GM18951 (cell line): Measurements from ENCODE around the gene DIPK1B.
"Not testable (repeated sequence)": the region's sequence is repeated elsewhere in the genome, so short reads cannot be mapped to it uniquely, and the experiment has no call there.

ENCODE experiments used
- POLR2A ChIP-seq: IDR thresholded peaks from 4 replicates; pipeline ENCODE4 v1.6.1; 2011; ENCODE audit warnings: mild to moderate bottlenecking; ENCODE audit not compliant: insufficient read length, insufficient read depth; ENCODE audit errors: extremely low read depth
- in situ Hi-C: fragments of 300-500 bp; cut with MboI; formaldehyde crosslinking; loops from one replicate; pipeline ENCODE4 v1.12.0; 2022; ENCODE audit warnings: low sequenced_read_pairs, mixed read lengths, inconsistent platforms; ENCODE audit not compliant: unreplicated experiment

DIPK1B gene

GRCh38 chr9:136761545-136761981 is 49.2 kb downstream of the DIPK1B start:
- TF ChIP-seq POLR2A: no peak
- in situ Hi-C loops: no loop called here

- TF ChIP-seq POLR2A: no peak
- in situ Hi-C loops: no loop called here
Observed at GRCh38 chr9:136762221-136762691, 49.9 kb downstream of the DIPK1B start.

- in situ Hi-C loops: no loop called here
Observed at GRCh38 chr9:136762915-136763648, 50.7 kb downstream of the DIPK1B start.

GRCh38 chr9:136763649-136764035 is 51.3 kb downstream of the DIPK1B start:
- TF ChIP-seq POLR2A: no peak
- in situ Hi-C loops: no loop called here

More at GRCh38 chr9:136762915-136763648, 50.7 kb downstream of the DIPK1B start:
- TF ChIP-seq POLR2A: no peak

GRCh38 chr9:136764301-136764891 is 52.0 kb downstream of the DIPK1B start, which contains the start of gene LCN15:
Gene LCN15 (minus strand): TSS chr9:136764518. CDS start chr9:136764488, 30 bp downstream.
- TF ChIP-seq POLR2A: no peak
- in situ Hi-C loops: no loop called here

GRCh38 chr9:136765041-136765440 is 52.7 kb downstream of the DIPK1B start:
- TF ChIP-seq POLR2A: no peak
- in situ Hi-C loops: no loop called here

GRCh38 chr9:136765745-136766409 is 53.5 kb downstream of the DIPK1B start:
- in situ Hi-C loops: not testable (repeated sequence)

GRCh38 chr9:136766410-136767120 is 54.2 kb downstream of the DIPK1B start:
- in situ Hi-C loops: not testable (repeated sequence)

GRCh38 chr9:136769710-136770191 is 57.4 kb downstream of the DIPK1B start:
- in situ Hi-C loops: no loop called here
- no peak for TF ChIP-seq POLR2A

- no peak for TF ChIP-seq POLR2A
- in situ Hi-C loops: no loop called here
Observed at GRCh38 chr9:136771907-136772415, 59.6 kb downstream of the DIPK1B start.

- TF ChIP-seq POLR2A: no peak
- in situ Hi-C loops: no loop called here
Observed at GRCh38 chr9:136773386-136774044, 61.1 kb downstream of the DIPK1B start.
